HG03159 (cell line): ENCODE results near the gene BRD3.

ENCODE experiments used
- ATAC-seq: cut with Tn5 transposase; IDR thresholded peaks from one replicate; pipeline ENCODE4 v1.9.1; 2021; ENCODE audit warnings: mild to moderate bottlenecking, moderate library complexity; ENCODE audit not compliant: unreplicated experiment

Gene BRD3

DNA sequence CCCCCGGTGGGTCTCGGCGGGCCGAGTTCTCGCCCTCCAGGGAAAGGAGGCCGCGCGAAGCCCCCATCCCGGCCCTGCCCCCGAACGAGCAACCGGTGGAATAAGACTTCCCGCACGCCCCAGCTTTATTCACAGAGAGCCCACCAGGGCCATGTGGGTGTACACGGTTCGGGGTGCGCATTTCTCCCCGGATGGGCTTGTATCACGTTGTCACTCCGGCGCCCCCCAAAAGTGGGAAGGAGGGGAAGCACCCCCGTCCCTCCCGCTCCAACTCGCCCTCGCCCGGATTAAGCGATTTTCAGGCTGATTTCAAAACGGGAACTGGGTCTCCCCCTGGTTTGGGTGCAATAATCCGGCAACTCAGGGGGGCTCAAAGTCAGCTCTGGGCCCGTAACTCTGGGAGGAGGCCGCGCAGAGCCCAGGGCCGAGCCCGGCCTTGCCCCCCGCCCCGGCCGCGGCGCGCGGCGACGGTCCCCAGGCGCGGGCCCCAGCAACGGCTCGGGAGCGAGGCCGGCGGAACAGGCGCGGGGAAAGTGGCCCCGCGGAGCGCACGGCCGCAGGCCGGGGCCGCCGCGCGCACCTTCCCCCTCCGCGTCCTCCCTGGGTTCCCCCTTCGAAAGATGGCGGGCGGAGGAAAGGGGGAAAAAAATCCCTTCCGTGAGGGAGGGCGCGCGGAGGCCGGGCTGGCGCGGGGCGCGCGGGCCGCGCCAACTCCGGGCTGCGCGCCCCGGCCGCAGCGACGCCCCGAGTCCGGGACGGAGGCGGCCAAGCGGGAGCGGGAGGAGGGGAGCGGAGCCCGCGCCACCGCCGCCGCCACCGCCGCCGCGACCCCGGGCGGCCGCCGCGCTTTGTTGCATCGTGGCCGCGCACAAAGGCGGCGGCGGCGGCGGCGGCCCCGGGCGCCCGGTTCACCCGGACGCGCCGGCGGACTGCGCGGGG lies 644 bp downstream of the BRD3 start:
- no peak for ATAC-seq

DNA sequence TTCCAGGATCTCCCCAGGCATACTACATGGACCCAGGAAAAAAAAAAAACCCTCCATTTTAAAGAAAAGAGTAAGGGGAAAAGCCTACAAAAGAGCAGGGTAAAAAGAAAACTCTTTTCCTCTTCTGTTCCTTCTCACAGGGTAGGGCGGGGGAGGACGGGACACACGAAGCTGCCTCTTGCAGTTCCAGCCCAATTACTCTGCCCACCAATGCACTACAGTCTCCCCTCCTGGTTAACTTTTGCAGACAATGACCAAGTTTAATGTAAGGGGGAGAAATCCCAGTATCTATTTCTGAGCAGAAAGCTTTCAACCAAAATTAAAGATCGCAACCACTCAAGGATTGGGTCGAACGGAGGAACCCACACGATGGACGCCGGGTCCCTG lies 1.3 kb downstream of the BRD3 start:
- no peak for ATAC-seq

DNA sequence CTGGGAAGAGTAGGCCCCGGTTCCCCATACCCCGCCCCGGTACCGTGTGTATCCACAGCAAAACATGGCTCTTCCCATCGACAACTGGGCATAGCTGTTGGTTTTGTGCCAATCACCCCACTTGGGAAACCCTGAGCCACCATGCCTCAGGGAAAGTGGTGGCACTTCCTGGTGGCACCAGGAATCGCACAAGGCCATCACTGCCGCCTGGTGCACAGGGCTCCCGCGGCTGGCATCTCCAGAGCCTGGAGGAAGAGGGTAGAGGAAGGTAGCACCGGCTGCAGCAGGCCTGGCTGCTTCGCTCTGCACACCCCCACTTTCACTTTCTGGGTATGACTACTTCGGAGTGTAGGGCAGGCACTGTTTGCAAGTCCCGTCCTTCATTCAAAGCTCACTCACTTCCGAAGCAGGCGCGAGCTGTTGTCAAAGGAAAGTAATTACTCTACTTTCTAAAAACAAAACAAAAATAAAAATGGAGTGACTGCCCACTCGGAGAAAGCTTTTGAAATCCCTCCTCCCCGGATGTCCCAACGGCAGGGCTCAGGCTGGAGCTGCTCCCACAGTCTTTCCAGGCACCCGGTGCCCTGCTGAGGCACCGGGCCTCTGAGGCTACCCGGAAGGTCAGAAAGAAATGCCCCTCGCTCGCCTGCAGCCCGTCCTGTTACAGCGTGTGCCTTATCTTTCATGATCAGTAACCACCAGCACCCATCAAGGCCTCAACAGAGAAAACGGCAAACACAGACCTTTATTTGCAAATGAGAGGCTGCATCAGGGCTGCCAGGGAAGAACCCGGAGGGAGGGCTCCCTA lies 2.0 kb downstream of the BRD3 start:
- ATAC-seq, result no peak

DNA sequence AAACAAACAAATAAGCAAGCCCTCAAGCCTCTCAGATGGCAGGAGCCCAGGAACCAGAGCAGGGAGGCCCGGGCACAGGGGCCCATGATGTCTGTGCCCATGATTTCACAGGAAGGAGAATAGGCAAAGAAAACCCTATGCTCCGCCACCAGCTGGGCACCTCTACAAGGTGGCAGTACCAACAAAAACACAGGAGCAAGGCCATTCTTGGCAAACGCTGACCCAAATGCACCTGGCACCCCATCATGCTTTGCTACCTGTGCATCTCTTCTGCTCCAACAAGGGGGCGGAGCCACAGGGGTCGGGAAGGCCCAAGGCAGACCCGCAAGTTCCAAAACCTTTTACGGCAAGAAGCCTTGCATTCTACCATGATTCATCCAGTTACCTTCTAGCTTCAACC lies 3.1 kb downstream of the BRD3 start:
- no peak for ATAC-seq

DNA sequence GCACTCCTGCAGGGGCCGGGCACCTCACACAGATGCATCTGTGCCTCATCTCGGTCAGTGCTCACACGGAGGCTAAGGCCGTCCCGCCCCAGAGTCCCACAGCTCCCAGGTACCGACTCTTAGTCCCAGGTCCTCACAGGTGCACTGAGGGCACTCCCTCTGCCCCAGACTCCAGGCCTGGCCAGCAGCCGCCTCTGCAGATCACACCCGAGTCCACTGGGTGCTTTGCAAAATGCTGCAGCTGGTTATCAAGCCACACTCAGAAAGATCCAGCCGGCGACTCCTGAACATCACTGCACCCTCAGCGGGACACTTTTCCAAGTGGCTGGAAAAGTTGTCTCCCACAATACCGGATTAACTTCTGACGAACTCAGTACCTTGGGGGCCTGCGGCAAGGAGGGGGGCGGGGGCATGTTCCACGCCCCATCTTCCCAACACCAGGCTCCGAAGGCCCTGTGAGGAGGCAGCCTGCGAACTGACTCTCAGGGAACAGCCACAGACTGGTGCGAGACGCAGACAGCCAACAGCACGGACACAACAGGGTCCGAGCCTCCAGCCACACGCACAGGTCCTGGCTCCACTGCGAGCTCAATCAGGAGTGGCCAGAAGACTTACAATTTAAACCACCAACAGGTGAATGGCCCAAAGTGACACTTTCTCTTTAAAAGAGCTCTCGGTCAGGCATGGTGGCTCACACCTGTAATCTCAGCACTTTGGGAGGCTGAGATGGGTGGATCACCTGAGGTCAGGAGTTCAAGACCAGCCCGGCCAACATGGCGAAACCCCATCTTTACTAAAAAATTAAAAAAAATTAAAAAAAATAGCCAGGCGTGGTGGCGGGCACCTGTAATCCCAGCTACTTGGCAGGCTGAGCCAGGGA lies 4.0 kb downstream of the BRD3 start:
- ATAC-seq, result no peak

DNA sequence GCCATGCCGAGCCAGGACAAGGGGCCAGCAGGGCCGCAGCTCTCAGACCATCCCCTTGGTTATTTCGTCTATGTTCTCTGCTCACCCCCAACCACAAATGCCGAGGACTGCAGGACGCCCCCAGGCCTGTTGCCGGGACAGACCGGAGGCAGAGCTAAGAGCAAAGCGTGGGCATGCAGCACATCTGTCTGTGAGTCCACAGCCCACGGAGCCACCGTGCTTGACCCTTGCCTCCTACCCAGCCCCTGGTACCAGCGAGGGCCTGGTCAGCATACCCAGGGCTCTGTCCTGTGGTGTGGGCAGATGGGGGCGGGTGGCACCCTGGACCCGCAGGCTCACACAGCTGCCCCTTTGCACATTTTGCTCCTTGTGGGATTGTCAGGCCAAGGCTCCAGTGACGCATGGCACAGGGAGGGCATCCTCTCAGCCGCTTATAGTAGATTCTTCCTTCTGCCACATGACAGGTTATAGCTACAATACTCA lies 4.7 kb downstream of the BRD3 start:
- no peak for ATAC-seq

DNA sequence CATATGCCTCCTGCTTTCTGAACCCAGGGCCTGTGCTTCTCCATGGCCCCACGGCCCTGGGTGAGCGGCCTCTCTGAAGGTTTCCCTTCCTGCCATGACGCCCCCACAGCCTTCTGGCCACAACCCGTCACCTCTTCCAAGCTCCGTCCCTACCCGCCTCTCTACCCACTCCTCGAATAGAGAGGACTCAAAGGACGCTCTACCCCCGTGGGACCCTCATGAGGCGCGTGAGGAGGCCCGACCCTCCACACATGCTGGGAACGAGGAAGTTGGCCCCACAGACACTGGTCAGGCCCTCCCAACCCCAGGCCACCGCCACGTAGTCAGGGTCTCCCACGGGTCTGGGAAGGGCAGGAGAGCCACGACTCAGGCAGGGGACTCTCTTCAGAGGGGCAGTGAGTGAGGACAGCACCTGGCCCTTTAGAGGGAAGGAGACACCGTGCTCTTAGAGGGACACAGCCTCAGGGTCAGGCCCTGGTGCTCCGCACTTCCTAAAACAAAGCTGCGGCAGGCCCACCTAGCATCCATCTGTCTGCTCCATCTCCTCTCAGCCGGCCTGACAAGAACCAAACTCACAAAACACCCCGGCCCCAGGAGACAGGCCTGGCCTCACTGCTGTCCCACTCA lies 5.3 kb downstream of the BRD3 start:
- no peak for ATAC-seq

DNA sequence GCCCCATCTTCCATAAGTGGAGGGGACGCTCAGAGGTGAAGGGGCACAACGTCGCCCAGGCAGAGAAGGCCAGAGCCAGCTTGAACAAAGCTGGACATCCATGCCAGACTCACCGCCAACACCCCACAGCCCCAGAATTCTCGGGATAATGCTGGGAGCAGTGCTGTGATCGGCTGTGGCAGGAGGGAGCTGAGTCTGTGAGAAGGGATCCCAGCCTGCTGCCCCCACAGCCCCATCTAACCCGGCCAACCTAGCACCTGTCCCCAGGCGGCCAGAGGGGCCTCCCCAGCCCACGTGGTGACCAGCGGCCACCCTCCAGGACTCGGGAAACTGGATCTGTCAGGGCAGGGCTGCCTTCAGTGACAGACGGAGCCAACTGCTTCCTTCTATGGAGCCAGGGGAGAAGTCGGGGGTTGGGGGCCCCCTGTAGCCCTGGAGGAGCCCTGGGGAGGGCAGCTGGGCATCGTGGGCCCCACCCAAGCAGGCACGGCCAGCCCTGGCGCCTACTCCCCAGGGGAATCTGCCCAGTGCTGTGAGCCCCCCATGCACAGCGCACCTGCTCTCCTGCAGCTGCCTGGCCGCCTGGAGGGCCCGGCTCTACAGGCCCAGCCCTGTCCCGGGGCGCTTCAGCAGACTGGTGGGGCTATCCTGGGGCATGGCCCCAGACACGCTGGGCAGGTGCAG lies 6.0 kb downstream of the BRD3 start:
- no peak for ATAC-seq

DNA sequence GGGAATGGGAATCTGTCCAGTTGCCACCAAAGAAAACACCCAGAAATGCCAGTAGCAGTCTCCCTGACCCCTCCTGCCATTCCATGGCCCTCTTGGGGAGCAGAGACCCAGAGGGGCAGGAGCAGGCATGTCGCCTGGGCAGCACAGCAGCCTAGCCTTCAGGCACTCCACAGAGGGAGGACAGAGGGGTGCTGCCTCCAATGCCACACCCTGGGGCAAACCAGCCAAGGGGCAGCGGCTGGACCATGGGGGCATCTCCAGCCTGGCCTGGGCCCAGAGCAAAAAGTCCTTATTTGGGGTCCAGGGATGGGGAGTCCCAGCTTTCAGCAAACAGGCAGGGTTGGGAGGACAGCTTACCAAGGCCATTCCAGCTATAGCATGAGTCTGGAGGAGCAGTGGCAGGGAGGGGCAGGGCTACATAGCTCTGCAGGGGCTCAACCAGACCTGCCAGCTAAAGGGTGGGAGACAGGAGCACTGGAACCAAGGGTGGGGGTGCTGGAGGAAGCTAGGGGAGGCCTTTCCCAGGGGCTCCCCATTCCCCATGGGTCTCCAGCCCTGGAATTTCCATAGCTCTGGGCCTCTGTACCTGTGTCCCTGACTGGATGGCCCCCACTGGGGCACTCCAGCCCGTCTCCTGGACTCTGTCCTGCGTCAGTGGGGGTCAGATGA lies 6.7 kb downstream of the BRD3 start:
- no peak for ATAC-seq

DNA sequence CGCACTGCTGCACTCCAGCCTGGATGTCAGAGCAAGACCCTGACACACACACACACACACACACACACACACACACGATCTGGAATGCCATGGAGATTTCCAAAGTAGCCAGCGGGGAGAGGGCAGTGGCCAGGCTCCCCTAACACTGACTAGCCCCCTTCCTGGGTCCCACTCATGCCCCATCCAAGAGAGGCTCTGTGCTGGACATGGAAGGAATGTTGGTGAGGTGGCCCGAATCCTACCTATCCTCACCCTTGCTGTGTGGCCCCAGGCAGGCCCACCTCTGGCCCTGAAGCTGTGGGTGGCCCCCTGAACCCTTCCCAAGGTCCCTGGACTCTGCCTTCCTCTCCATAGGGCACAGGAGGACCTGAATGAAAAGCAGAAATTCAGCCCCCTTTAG lies 7.3 kb downstream of the BRD3 start:
- no peak for ATAC-seq

DNA sequence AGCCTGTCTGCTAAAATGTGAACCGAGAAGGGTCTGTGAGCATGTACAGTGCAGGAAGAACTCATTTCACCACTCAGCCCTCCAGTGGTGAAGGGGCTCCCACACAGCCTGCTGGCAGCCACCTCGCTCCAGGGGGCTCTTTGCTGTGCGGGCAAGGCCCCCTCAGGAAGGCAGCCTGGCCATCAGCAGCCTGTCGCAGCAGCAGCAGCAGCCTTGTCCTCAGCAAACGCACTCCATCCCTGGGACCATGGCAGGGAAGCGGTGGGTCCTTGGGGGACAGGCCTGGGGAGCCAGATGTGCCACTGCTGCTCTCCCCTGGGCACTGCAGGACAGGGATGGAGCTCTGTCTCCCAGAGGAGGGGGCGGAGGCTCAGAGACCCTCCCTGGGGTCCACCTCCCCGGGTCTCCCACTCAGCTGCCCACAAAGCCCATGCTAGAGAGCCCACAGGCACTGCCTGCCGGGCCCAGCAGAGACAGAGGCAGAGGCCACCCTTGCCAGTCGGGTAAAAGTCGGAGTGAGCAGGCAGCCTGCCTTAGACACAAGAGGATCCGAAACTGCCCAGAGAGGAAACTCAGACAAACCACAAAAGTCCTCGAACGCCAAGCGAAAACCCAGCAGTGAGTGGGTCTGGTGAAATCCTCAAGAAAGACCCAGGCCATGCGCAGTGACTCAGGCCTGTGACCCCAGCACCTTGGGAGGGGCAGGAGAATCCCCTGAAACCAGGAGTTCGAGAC lies 8.0 kb downstream of the BRD3 start:
- ATAC-seq, result peak; percentile 76

DNA sequence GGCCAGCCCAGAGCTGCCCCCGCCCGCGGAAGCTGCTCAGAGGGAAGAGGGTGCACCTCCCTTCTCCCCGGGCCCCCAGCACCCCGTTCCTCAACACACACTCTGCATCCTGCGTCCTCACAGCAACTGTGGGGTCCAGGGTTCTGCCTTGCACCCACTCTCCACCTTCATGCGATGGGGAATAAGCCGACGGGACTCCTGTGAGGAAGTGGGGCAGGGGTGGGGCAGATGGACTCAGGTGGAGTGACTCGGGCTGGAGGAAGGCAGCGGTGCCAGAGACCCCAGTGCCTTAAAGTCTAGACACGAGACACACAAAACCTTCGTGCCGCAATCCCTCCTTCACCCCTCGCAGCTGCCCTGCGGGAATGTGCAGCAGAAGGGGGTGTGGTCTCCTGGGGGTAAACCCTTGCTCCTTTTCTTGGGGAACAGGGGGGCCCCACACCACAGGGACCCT lies 8.6 kb downstream of the BRD3 start:
- ATAC-seq, result no peak

DNA sequence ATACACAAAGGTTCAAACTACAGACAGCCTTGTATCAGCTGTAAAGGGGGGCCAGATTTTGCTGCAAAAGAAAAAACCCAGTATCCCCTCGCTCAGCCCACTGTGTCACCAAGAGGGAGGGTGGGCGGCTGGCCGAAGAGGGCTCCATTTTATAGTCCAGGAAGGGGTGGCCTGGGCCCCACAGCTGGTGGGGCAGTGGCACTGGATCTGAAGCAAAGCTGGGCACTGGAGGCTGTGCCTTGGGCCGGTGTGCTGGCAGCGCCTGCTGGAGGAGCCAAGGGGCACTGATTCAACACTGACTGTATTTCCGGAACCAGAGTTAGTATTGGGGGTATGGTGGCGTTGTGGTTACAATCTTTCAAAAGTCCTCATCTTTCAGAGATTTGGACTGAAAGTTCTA lies 9.1 kb downstream of the BRD3 start:
- no peak for ATAC-seq

DNA sequence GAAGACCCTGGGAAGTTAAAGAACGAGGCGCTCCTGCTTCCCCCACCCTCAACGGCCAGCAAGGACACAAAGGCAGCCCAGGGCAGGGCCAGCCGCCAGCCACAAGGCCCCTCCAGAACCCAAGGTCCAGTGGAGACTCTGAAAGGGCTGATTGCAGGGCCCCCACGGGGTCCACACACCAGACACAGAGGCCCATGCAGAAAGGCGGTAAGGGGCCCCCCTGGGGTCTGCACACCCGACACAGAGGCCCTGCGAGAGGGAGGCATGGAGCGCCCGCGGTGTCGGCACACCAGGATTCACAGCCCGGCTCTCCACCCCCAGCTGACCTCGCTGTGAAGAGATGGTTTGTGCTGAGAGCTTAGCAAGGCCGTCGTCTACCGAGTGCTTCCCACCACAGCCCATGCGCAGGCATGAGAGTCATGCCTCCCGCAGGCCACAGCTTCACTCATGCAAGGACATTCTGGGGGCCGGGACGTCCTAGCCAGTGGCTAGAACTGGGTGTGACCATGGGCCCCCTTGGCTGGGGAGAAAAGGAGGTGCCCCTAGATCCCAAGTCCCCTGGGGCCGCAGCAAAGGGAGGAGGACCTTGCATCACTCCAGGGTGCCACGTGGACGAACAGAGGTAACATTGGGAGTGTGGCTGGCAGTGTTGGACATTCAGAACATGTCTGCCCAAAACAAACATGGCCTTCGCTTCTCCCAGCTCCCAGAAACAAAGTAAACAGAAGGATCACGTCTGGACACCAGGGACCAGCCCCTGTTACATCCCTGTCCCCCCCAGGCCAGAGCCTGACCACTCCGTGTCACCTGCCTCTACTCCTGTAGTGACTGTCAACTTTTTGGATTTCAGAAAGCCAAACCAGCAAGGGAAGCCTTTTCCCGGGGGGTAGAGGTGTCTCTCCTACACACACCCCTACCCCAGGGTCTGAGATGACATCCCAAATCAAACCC lies 9.8 kb downstream of the BRD3 start:
- ATAC-seq, result no peak

DNA sequence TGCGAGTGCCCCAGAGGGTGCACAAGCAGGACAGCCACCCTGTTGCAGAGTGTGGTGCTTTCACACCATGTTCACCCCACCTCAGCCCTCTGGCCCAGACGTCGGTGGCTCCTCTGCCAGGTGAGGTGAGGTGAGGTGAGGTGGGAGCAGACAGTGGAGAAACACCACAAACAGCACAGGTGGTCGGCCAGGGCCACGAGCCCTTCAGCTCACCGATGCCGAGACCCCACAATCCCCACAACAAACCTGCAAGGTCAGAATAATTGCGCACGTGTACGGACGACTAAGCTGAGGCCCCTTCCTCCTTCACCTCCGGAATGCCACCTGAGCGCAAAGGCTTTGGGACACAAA lies 10.5 kb downstream of the BRD3 start:
- ATAC-seq, result no peak

DNA sequence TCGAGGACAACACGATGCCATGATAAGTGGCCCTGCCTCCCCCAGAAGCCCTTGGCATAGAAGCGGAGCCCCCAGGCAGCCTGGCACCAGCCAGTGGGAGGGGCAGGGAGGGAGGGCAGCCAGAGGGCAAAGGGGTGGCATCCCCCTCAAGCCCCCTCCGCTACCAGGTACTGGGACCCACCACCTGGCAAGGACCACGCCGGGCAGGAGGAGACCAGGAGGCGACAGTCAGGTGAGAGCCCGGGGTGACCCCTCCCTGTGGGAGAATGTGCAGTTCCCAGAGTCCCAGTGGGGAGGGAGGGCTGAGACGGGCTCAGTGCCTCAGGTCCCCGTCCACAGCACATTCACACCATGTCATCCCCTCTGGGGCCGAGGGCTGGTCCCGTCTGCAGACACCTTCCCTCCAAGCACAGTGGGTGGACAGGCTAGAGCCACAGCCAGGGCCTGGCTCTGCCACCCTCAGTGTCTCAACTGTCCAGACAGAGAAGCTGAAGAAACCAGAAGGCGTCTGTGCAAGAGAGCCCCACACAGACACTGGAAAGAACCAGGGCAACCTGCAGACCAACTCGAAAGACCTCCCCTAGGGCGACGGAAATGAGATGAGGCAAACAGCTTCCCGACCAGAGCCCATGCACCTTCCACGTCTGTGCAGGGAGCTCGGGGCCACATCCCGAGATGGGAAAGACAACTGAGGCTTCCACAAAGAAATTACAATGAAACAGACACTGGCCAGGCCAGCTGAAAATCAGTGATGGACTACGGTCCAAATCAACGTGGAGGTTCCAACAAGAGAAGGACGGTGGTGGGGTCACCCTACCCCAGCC lies 11.1 kb downstream of the BRD3 start:
- no peak for ATAC-seq

DNA sequence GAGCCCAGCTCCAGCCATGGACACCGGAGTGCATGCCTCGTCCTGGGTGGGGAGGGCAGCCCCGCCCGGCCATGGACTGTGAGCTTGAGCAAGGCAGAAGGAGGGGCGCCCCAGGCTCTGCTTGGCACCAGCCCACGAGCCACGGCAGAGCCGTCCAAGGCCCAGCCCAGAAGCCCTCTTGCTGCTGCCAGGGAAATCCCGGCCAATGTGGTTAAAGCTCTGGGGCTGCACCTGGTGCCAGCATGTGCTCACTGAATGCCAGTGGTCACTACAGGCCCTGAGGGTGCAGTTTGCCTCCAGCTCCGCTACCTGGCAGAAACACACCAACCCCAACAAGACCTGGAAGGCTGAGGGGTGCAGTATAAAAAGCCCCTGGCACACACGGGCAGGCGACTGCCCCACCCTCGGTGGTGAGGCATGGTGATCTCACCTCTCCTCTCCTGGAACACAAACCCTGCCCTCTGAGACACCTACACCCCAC lies 11.8 kb downstream of the BRD3 start:
- no peak for ATAC-seq
